Gastrocnemius medialis (tissue), 4 donors: ENCODE measurements around the gene RASAL2.

ENCODE experiments used
- CTCF ChIP-seq, 5 experiments: fragments of 450-650 bp in 3 of 5; fragments of 200-600 bp in 2 of 5; sonication (generic) in 2 of 5; IDR thresholded peaks in 4 of 5; conservative IDR thresholded peaks in 1 of 5; 1 replicate in 4 of 5; 2 replicates in 1 of 5; pipeline ENCODE4 v1.5.1; 2016 to 2019; ENCODE audit warnings: antibody characterized with exemption in 5 of 5, mild to moderate bottlenecking in 3 of 5, moderate library complexity in 3 of 5
- POLR2A ChIP-seq, 2 donors: fragments of 450-650 bp; IDR thresholded peaks; one replicate each; pipeline ENCODE4 v1.6.1; 2017; ENCODE audit warnings: antibody characterized with exemption in 2 of 2, mild to moderate bottlenecking in 2 of 2, moderate library complexity in 2 of 2

GRCh38 chr1:178291166-178291565 lies 197.3 kb downstream of the RASAL2 start:
- TF ChIP-seq CTCF (IDR thresholded peaks at IDR 0.05 in 4 of 5, conservative IDR thresholded peaks at IDR 0.05 in 1 of 5) (no peak), POLR2A (IDR thresholded peaks at IDR 0.05) (no peak)
